Neural progenitor cell (in vitro differentiated cells): Measurements from ENCODE around the gene LAMB1. TPM values are rescaled to one million over a fixed set of nuclear protein-coding genes. Genes with fewer than 3 reads are reported as not detected.

Source experiments
- DNase-seq: peaks from one replicate; pipeline ENCODE4 v3.0.0-alpha.2; 2016; ENCODE audit warnings: low spot score
- H2AFZ ChIP-seq: fragments of 200-600 bp; sonication (generic); replicated peaks from 2 replicates; pipeline ENCODE4 v1.6.1; 2016; ENCODE audit warnings: antibody characterized with exemption
- H3F3A ChIP-seq: fragments of 200-600 bp; sonication (generic); 2 replicates; pipeline ENCODE4 v1.6.1; 2016; ENCODE audit warnings: antibody characterized with exemption, low read depth
- H3K27ac ChIP-seq: fragments of 200-600 bp; sonication (generic); 2 replicates; pipeline ENCODE4 v1.5.1; 2016; ENCODE audit warnings: mild to moderate bottlenecking
- H3K27me3 ChIP-seq: fragments of 200-600 bp; sonication (generic); 2 replicates; pipeline ENCODE4 v1.6.1; 2016; ENCODE audit warnings: mild to moderate bottlenecking, moderate library complexity
- H3K36me3 ChIP-seq: fragments of 200-600 bp; sonication (generic); 2 replicates; pipeline ENCODE4 v1.5.1; 2016
- H3K4me1 ChIP-seq: fragments of 200-600 bp; sonication (generic); 2 replicates; pipeline ENCODE4 v1.6.1; 2016; ENCODE audit warnings: mixed run types
- H3K4me2 ChIP-seq: fragments of 200-600 bp; sonication (generic); 2 replicates; pipeline ENCODE4 v1.6.1; 2016
- H3K4me3 ChIP-seq: fragments of 200-600 bp; sonication (generic); 2 replicates; pipeline ENCODE4 v1.5.1; 2016
- H3K79me2 ChIP-seq: fragments of 200-600 bp; sonication (generic); 2 replicates; pipeline ENCODE4 v1.6.1; 2016; ENCODE audit warnings: low read depth
- H3K9ac ChIP-seq: fragments of 200-600 bp; sonication (generic); 2 replicates; pipeline ENCODE4 v1.6.1; 2016
- H3K9me3 ChIP-seq: fragments of 200-600 bp; sonication (generic); 2 replicates; pipeline ENCODE4 v1.5.1; 2016; ENCODE audit warnings: low read depth
- H4K20me1 ChIP-seq: fragments of 200-600 bp; sonication (generic); 2 replicates; pipeline ENCODE4 v1.6.1; 2016; ENCODE audit warnings: low read depth
- H3K27ac Mint-ChIP-seq: 3 replicates; pipeline ENCODE4 v1.8.0; 2021; ENCODE audit warnings: mixed read lengths
- H3K27me3 Mint-ChIP-seq: 2 replicates; pipeline ENCODE4 v1.8.0; 2022; ENCODE audit warnings: low read depth, mild to moderate bottlenecking, inconsistent platforms, moderate library complexity, mixed read lengths; ENCODE audit not compliant: insufficient read depth
- H3K36me3 Mint-ChIP-seq: 3 replicates; pipeline ENCODE4 v1.8.0; 2021; ENCODE audit warnings: mixed read lengths
- H3K4me1 Mint-ChIP-seq: 3 replicates; pipeline ENCODE4 v1.8.0; 2021; ENCODE audit warnings: mixed read lengths
- H3K4me3 Mint-ChIP-seq: 3 replicates; pipeline ENCODE4 v1.8.0; 2021; ENCODE audit warnings: mild to moderate bottlenecking, moderate library complexity, mixed read lengths
- H3K9me3 Mint-ChIP-seq: 3 replicates; pipeline ENCODE4 v1.8.0; 2020; ENCODE audit warnings: mixed read lengths
- EZH2 ChIP-seq: fragments of 200-600 bp; sonication (generic); IDR thresholded peaks from 2 replicates; pipeline ENCODE4 v1.6.1; 2017; ENCODE audit warnings: antibody characterized with exemption, mild to moderate bottlenecking, moderate library complexity
- EZH2phosphoT487 ChIP-seq: fragments of 200-600 bp; sonication (generic); IDR thresholded peaks from 2 replicates; pipeline ENCODE4 v1.6.1; 2017; ENCODE audit warnings: antibody characterized with exemption
- total RNA-seq: library from RNA; depleted of rRNA; stranded (reverse); fragments of >200 nt; gene quantifications from 2 replicates; pipeline ENCODE4 v1.2.3, GENCODE V29; 2015; ENCODE audit warnings: low replicate concordance
- TF ChIP-seq, protein P1 (sequence below): fragments of 200-600 bp; sonication (generic); IDR thresholded peaks from 2 replicates; pipeline ENCODE4 v1.5.1; 2017; ENCODE audit warnings: antibody characterized with exemption, mild to moderate bottlenecking

The LAMB1 gene
- total RNA-seq, 1 donor from 2014 or later: 87.7 TPM

DNA sequence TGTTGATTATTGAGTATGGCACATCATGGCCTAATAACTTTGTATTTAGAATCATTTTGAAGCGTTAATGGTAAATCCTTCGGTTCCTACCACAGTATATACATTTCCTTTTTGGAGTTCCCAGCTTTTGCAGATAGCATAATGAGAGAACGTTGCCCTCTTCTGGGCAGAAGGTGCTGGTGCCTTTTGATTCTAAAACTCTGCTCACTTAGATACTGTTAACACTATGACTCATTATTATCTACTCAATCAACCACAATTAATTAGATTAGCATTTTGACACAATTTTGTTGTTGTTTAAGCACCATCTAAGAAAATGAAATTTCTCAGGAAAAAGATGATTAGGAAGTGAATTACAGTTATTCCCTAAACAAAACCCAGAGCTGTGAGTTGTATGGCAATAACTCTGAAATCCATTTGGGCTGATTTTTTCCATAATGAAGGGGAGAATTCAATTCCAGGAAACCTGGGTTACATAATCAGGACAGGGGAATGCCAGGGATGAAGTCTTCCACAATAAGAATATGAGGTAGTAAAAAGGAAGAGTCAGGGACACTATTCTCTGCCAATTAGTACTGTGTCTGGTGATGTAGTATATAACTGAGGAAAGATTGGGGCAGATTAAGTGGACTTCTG lies 123.4 kb downstream of the LAMB1 start:
- H3K27ac Mint-ChIP-seq: no peak overlapping the region
- Histone ChIP-seq H3K36me3 (no peaks in the 10 kb centered on the region), H3K4me1 (no peaks in the 10 kb centered on the region), H3K27ac (no peak overlapping the region), H3K4me2 (no peak overlapping the region), H3K4me3 (no peak overlapping the region), H3K79me2 (no peaks in the 10 kb centered on the region), H3K27me3 (no peaks in the 10 kb centered on the region), H3K9me3 (no peaks in the 10 kb centered on the region), H2AFZ (peak overlapping the region; percentile 42), H3K9ac (no peak overlapping the region), H4K20me1 (no peaks in the 10 kb centered on the region), H3F3A (no peaks in the 10 kb centered on the region)
- no peaks in the 10 kb centered on the region for H3K9me3 Mint-ChIP-seq
- H3K27me3 Mint-ChIP-seq: peaks cover 2% of the 10 kb centered on the region
- no peak overlapping the region for H3K4me3 Mint-ChIP-seq
- H3K4me1 Mint-ChIP-seq: peaks cover 10% of the 10 kb centered on the region
- peak; percentile 65 for DNase-seq
- no peaks in the 10 kb centered on the region for H3K36me3 Mint-ChIP-seq
- TF ChIP-seq EZH2: no peak
- TF ChIP-seq EZH2phosphoT487: no peak
- TF ChIP-seq, protein P1, sequence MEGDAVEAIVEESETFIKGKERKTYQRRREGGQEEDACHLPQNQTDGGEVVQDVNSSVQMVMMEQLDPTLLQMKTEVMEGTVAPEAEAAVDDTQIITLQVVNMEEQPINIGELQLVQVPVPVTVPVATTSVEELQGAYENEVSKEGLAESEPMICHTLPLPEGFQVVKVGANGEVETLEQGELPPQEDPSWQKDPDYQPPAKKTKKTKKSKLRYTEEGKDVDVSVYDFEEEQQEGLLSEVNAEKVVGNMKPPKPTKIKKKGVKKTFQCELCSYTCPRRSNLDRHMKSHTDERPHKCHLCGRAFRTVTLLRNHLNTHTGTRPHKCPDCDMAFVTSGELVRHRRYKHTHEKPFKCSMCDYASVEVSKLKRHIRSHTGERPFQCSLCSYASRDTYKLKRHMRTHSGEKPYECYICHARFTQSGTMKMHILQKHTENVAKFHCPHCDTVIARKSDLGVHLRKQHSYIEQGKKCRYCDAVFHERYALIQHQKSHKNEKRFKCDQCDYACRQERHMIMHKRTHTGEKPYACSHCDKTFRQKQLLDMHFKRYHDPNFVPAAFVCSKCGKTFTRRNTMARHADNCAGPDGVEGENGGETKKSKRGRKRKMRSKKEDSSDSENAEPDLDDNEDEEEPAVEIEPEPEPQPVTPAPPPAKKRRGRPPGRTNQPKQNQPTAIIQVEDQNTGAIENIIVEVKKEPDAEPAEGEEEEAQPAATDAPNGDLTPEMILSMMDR: peak; percentile 85

DNA sequence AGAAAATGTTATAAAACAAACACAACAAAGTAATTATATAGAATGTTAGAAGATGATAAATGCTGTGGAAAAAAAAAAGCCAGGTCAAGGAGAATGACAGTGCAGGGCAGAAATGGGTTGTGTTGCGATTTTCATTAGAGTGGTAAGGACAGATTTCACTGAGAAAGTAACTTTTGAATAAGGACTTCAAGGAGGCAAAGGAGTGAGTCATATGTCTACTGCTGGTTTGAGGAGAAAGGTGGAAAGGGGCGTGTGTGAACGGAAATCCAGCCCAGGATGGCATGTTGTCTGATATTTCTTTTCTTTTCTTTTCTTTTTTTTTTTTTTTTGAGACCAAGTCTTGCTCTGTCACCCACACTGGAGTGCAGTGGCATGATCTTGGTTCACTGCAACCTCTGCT lies 124.3 kb downstream of the LAMB1 start:
- Mint-ChIP-seq H3K9me3 (no peaks in the 10 kb centered on the region), H3K4me1 (peaks cover 10% of the 10 kb centered on the region), H3K27me3 (peaks cover 2% of the 10 kb centered on the region), H3K27ac (no peak overlapping the region), H3K4me3 (no peak overlapping the region), H3K36me3 (no peaks in the 10 kb centered on the region)
- no peak overlapping the region for H3K9ac ChIP-seq
- H3K79me2 ChIP-seq: no peaks in the 10 kb centered on the region
- H3K27me3 ChIP-seq: no peaks in the 10 kb centered on the region
- no peaks in the 10 kb centered on the region for H3K36me3 ChIP-seq
- no peak overlapping the region for H3K27ac ChIP-seq
- H4K20me1 ChIP-seq: no peaks in the 10 kb centered on the region
- no peaks in the 10 kb centered on the region for H3K9me3 ChIP-seq
- H3K4me3 ChIP-seq: no peak overlapping the region
- no peaks in the 10 kb centered on the region for H3K4me1 ChIP-seq
- DNase-seq: no peak
- peak overlapping the region; percentile 42 for H2AFZ ChIP-seq
- TF ChIP-seq, protein P1: no peak
- TF ChIP-seq EZH2 (no peak), EZH2phosphoT487 (no peak)
- no peak overlapping the region for H3K4me2 ChIP-seq
- no peaks in the 10 kb centered on the region for H3F3A ChIP-seq

DNA sequence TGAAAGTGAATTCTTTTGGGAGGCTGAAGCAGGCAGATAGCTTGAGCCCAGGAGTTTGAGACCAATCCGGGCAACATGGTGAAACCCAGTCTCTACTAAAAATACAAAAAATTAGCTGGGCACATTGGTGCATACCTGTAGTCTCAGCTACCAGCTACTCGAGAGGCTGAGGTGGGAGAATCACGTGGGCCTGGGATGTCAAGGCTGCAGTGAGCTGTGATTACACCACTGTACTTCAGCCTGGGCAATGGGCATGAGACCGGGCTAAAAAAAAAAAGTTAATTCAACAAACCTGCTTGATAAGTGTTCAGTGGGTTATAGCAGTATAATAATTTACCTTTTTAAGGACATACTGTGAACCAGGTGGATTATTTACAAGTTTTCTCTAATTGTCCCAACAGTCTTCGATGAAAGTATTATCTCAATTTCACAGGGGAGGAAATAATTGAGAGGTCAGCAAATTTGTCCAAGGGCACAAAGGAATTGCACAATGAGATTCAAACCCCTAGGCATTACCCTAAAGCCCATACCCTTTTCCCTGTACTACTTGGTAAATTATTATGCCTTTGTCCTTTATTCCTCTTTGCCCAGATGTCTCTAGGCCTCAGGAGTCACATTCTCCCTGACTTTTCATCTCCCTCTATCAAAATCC lies 125.1 kb downstream of the LAMB1 start:
- Mint-ChIP-seq H3K27ac (no peak overlapping the region), H3K4me3 (no peak overlapping the region), H3K27me3 (no peaks in the 10 kb centered on the region), H3K4me1 (peaks cover 9% of the 10 kb centered on the region), H3K36me3 (no peaks in the 10 kb centered on the region), H3K9me3 (no peaks in the 10 kb centered on the region)
- H3K27me3 ChIP-seq: no peaks in the 10 kb centered on the region
- no peak for TF ChIP-seq EZH2
- TF ChIP-seq EZH2phosphoT487: no peak
- TF ChIP-seq, protein P1: no peak
- no peak overlapping the region for H3K9ac ChIP-seq
- no peak for DNase-seq
- no peaks in the 10 kb centered on the region for H3K79me2 ChIP-seq
- H4K20me1 ChIP-seq: no peaks in the 10 kb centered on the region
- H3K36me3 ChIP-seq: no peaks in the 10 kb centered on the region
- H2AFZ ChIP-seq: peak overlapping the region; percentile 4
- no peak overlapping the region for H3K4me2 ChIP-seq
- H3K4me1 ChIP-seq: no peaks in the 10 kb centered on the region
- no peak overlapping the region for H3K27ac ChIP-seq
- no peaks in the 10 kb centered on the region for H3F3A ChIP-seq
- H3K9me3 ChIP-seq: no peaks in the 10 kb centered on the region
- H3K4me3 ChIP-seq: no peak overlapping the region
